GM23248 (cell line): ENCODE results near the gene SLC9A9. TPM values are rescaled to one million over a fixed set of nuclear protein-coding genes. Genes with fewer than 3 reads are reported as not detected.

ENCODE experiments used
- DNase-seq: peaks from one replicate; pipeline ENCODE4 v3.0.0-alpha.2; 2015
- H2AFZ ChIP-seq: fragments of 200-600 bp; sonication (generic); 2 replicates; pipeline ENCODE4 v1.6.1; 2016; ENCODE audit warnings: antibody characterized with exemption
- H3F3A ChIP-seq: fragments of 200-600 bp; sonication (generic); 2 replicates; pipeline ENCODE4 v1.6.1; 2016; ENCODE audit warnings: mild to moderate bottlenecking, antibody characterized with exemption, mixed run types; ENCODE audit not compliant: insufficient read depth
- H3K27ac ChIP-seq: fragments of 200-600 bp; sonication (generic); 2 replicates; pipeline ENCODE4 v1.5.1; 2016; ENCODE audit warnings: mild to moderate bottlenecking
- H3K27me3 ChIP-seq: fragments of 200-600 bp; sonication (generic); replicated peaks from 2 replicates; pipeline ENCODE4 v1.6.1; 2016; ENCODE audit warnings: mild to moderate bottlenecking; ENCODE audit not compliant: insufficient read depth
- H3K36me3 ChIP-seq: fragments of 200-600 bp; sonication (generic); 2 replicates; pipeline ENCODE4 v1.6.1; 2016; ENCODE audit warnings: low read depth, mild to moderate bottlenecking
- H3K4me1 ChIP-seq: fragments of 200-600 bp; sonication (generic); 2 replicates; pipeline ENCODE4 v1.6.1; 2016; ENCODE audit warnings: mild to moderate bottlenecking; ENCODE audit not compliant: insufficient read depth
- H3K4me2 ChIP-seq: fragments of 200-600 bp; sonication (generic); one replicate; pipeline ENCODE4 v1.6.1; 2016; ENCODE audit warnings: mild to moderate bottlenecking; ENCODE audit not compliant: unreplicated experiment
- H3K4me3 ChIP-seq: fragments of 200-600 bp; sonication (generic); 2 replicates; pipeline ENCODE4 v1.5.1; 2016; ENCODE audit warnings: mild to moderate bottlenecking
- H3K79me2 ChIP-seq: fragments of 200-600 bp; sonication (generic); 2 replicates; pipeline ENCODE4 v1.6.1; 2016; ENCODE audit warnings: mild to moderate bottlenecking; ENCODE audit not compliant: insufficient read depth
- H3K9ac ChIP-seq: fragments of 200-600 bp; sonication (generic); 2 replicates; pipeline ENCODE4 v1.6.1; 2016; ENCODE audit warnings: mild to moderate bottlenecking
- H3K9me2 ChIP-seq: fragments of 200-600 bp; sonication (generic); 2 replicates; pipeline ENCODE4 v1.6.1; 2016; ENCODE audit warnings: mixed run types, mild to moderate bottlenecking, moderate library complexity; ENCODE audit not compliant: insufficient read depth
- H3K9me3 ChIP-seq: fragments of 200-600 bp; sonication (generic); one replicate; pipeline ENCODE4 v1.6.1; 2017; ENCODE audit warnings: low read depth
- H4K20me1 ChIP-seq: fragments of 200-600 bp; sonication (generic); 2 replicates; pipeline ENCODE4 v1.6.0; 2016; ENCODE audit not compliant: insufficient read depth
- EZH2 ChIP-seq: fragments of 200-600 bp; sonication (generic); IDR thresholded peaks from 2 replicates; pipeline ENCODE4 v1.6.1; 2018; ENCODE audit warnings: antibody characterized with exemption, mild to moderate bottlenecking; ENCODE audit not compliant: insufficient read depth, poor library complexity, severe bottlenecking
- EZH2phosphoT487 ChIP-seq: fragments of 200-600 bp; sonication (generic); IDR thresholded peaks from 2 replicates; pipeline ENCODE4 v1.6.1; 2018; ENCODE audit warnings: antibody characterized with exemption, moderate library complexity, mild to moderate bottlenecking, low read depth; ENCODE audit not compliant: insufficient read depth
- WGBS, 2 experiments: methylation state at CpG; one replicate each; pipeline ENCODE4 v1.1.6; 2015 to 2017; ENCODE audit warnings: low lambda C conversion rate in 2 of 2, low coverage in 1 of 2; ENCODE audit errors: missing lambda C conversion rate in 2 of 2; 5-methylcytosine and 5-hydroxymethylcytosine counted together
- in situ Hi-C: fragments of 300-500 bp; cut with MboI; formaldehyde crosslinking; loops from 2 replicates; pipeline ENCODE4 v1.15.0; 2020
- polyA plus RNA-seq: library from polyadenylated mRNA; unstranded; fragments of >200 nt; fragmentation: Nextera tagmentation; extraction: Ambion mirVana; gene quantifications from 2 replicates; pipeline ENCODE4 v1.2.1, GENCODE V29; 2016
- total RNA-seq: library from RNA; depleted of rRNA; stranded (reverse); fragments of >200 nt; shearing (Covaris generic); gene quantifications from 2 replicates; pipeline ENCODE4 v1.2.3, GENCODE V29; 2014

Gene SLC9A9
- total and polyA plus RNA-seq, 2 experiments from 2014 or later: 2.8 to 3.2 TPM

DNA sequence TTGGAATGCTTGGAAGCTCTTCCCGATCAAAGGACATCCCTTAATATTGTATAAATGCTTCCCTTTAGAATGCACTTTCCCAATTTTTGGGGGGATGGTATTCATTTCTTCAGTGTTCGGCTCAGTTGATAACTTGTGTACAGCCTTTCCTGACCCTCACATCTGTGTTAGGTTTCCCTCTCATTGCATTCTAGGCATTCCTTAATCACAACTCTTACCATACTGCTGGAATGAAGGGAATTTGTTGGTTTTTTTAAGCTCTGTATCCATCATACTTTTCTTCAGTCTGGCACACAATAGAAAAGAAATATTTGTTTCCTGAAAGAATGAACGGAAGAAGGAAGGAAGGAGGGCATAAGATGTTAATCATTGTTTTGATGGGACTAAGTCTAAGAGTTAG is 609.2 kb downstream of the SLC9A9 start:
- Histone ChIP-seq H3K27ac (no peak overlapping the region), H3K9ac (no peak overlapping the region), H4K20me1 (no peaks in the 10 kb centered on the region), H3K4me2 (peak overlapping the region; percentile 26), H3F3A (peaks cover 22% of the 10 kb centered on the region), H3K9me2 (no peaks in the 10 kb centered on the region; the same call in 1 of the 2 replicates), H3K4me3 (no peak overlapping the region), H3K4me1 (peaks cover 34% of the 10 kb centered on the region), H3K79me2 (no peaks in the 10 kb centered on the region), H2AFZ (no peak overlapping the region), H3K27me3 (no peaks in the 10 kb centered on the region), H3K36me3 (no peaks in the 10 kb centered on the region), H3K9me3 (no peaks in the 10 kb centered on the region)
- no peak for TF ChIP-seq EZH2phosphoT487
- no peak for TF ChIP-seq EZH2
- no peak for DNase-seq
- 63 to 65% methylated on average over 3 of the region's 3 CpGs for WGBS, 2 experiments
- in situ Hi-C loops: no loop called here

DNA sequence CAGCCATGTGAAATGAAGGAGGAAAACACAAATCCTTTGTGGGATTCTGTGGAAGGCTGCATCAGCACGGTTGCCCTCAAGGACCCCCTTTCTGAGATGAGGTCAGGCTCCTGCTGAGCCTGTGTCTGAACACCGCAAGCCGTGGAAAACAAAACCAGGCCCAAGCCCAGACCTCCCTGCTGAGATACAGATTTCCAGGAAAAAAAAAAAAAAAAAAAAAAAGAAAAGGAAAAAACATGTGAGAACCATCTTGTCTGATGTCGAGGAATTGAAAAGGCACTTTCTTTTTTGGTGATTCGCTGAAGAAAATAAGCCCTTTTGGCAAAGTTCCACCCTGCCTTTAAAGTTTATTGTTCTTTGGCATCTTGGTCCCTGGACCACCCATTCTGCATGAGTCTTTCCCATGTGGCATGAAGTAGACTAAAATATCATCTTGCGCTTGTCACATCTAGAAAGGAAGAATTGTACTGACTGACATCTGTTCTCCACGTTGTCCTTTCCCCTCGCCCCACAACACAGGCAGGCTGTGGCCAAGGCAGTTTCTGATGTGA is 611.1 kb downstream of the SLC9A9 start:
- no peak overlapping the region for H2AFZ ChIP-seq
- no peak overlapping the region for H3K9ac ChIP-seq
- in situ Hi-C loops: no loop called here
- H3K4me3 ChIP-seq: no peak overlapping the region
- H3F3A ChIP-seq: peaks cover 22% of the 10 kb centered on the region
- no peaks in the 10 kb centered on the region for H3K79me2 ChIP-seq
- no peak overlapping the region for H3K4me2 ChIP-seq
- no peak overlapping the region for H3K27ac ChIP-seq
- WGBS, 2 experiments: 32 to 40% methylated on average over 8 of the region's 8 CpGs
- DNase-seq: peak; percentile 8
- H3K36me3 ChIP-seq: no peaks in the 10 kb centered on the region
- no peaks in the 10 kb centered on the region for H3K9me3 ChIP-seq
- H3K9me2 ChIP-seq: no peaks in the 10 kb centered on the region
- H3K27me3 ChIP-seq: no peaks in the 10 kb centered on the region
- H4K20me1 ChIP-seq: no peaks in the 10 kb centered on the region
- H3K4me1 ChIP-seq: peaks cover 33% of the 10 kb centered on the region
- TF ChIP-seq EZH2: no peak
- TF ChIP-seq EZH2phosphoT487: no peak

- Histone ChIP-seq H3K4me2 (no peak overlapping the region), H3K4me1 (peaks cover 25% of the 10 kb centered on the region), H3K9me2 (no peaks in the 10 kb centered on the region), H3F3A (peaks cover 16% of the 10 kb centered on the region), H3K36me3 (no peaks in the 10 kb centered on the region), H3K27ac (no peak overlapping the region), H4K20me1 (no peaks in the 10 kb centered on the region), H3K79me2 (no peaks in the 10 kb centered on the region), H2AFZ (no peak overlapping the region), H3K4me3 (no peak overlapping the region), H3K9me3 (no peaks in the 10 kb centered on the region), H3K27me3 (no peaks in the 10 kb centered on the region), H3K9ac (no peak overlapping the region)
- WGBS, 2 experiments: 73% methylated on average over 11 of the region's 11 CpGs
- TF ChIP-seq EZH2 (no peak), EZH2phosphoT487 (no peak)
- in situ Hi-C loops: no loop called here
- no peak for DNase-seq
Observed at GRCh38 chr3:143236226-143236964, 611.9 kb downstream of the SLC9A9 start.

- no peak for TF ChIP-seq EZH2
- no peak for TF ChIP-seq EZH2phosphoT487
- H4K20me1 ChIP-seq: no peaks in the 10 kb centered on the region
- H3K79me2 ChIP-seq: no peaks in the 10 kb centered on the region
- H3K9me3 ChIP-seq: no peaks in the 10 kb centered on the region
- H3K36me3 ChIP-seq: no peaks in the 10 kb centered on the region
- peaks cover 10% of the 10 kb centered on the region for H3F3A ChIP-seq
- in situ Hi-C loops: no loop called here
- WGBS, 2 experiments: 94 to 96% methylated on average over 3 of the region's 3 CpGs
- H3K27ac ChIP-seq: no peak overlapping the region
- DNase-seq: no peak
- H3K9ac ChIP-seq: no peak overlapping the region
- H3K27me3 ChIP-seq: no peaks in the 10 kb centered on the region
- peaks cover 18% of the 10 kb centered on the region for H3K4me1 ChIP-seq
- no peak overlapping the region for H3K4me3 ChIP-seq
- no peak overlapping the region for H3K4me2 ChIP-seq
- no peak overlapping the region for H2AFZ ChIP-seq
- H3K9me2 ChIP-seq: no peaks in the 10 kb centered on the region
Observed at GRCh38 chr3:143235614-143236204, 612.6 kb downstream of the SLC9A9 start.
